Osteocyte (in vitro differentiated cells): ENCODE results near the gene BABAM2. TPM values are rescaled to one million over a fixed set of nuclear protein-coding genes. Genes with fewer than 3 reads are reported as not detected.
"Not testable (repeated sequence)": the region's sequence is repeated elsewhere in the genome, so short reads cannot be mapped to it uniquely, and the experiment has no call there.

ENCODE experiments used
- DNase-seq: peaks from one replicate; pipeline ENCODE4 v3.0.0; 2021; ENCODE audit warnings: mixed read lengths; ENCODE audit not compliant: unreplicated experiment; ENCODE audit errors: extremely low spot score
- H3K27ac Mint-ChIP-seq: one replicate; pipeline ENCODE4 v1.8.0; 2021; ENCODE audit warnings: mild to moderate bottlenecking, mixed read lengths; ENCODE audit not compliant: unreplicated experiment
- H3K27me3 Mint-ChIP-seq: one replicate; pipeline ENCODE4 v1.8.0; 2021; ENCODE audit warnings: mixed read lengths; ENCODE audit not compliant: unreplicated experiment
- H3K36me3 Mint-ChIP-seq: one replicate; pipeline ENCODE4 v1.8.0; 2021; ENCODE audit warnings: mixed read lengths; ENCODE audit not compliant: unreplicated experiment
- H3K4me1 Mint-ChIP-seq: one replicate; pipeline ENCODE4 v1.8.0; 2021; ENCODE audit warnings: mixed read lengths; ENCODE audit not compliant: unreplicated experiment
- H3K4me3 Mint-ChIP-seq: one replicate; pipeline ENCODE4 v1.8.0; 2021; ENCODE audit warnings: mild to moderate bottlenecking, moderate library complexity, mixed read lengths; ENCODE audit not compliant: unreplicated experiment
- H3K9me3 Mint-ChIP-seq: one replicate; pipeline ENCODE4 v1.8.0; 2021; ENCODE audit warnings: mixed read lengths; ENCODE audit not compliant: unreplicated experiment
- total RNA-seq: library from RNA; stranded (reverse); gene quantifications from 2 replicates; pipeline ENCODE4 v1.2.1, GENCODE V29; 2021
- TF ChIP-seq, protein P1 (sequence below): fragments of 200-600 bp; sonication (generic); IDR thresholded peaks from 2 replicates; pipeline ENCODE4 v1.5.0; 2021; ENCODE audit warnings: antibody characterized with exemption, mild to moderate bottlenecking, moderate library complexity

BABAM2 gene
- total RNA-seq, 1 donor from 2014 or later, result 43.6 TPM

- Mint-ChIP-seq H3K36me3 (no peaks in the 10 kb centered on the region), H3K9me3 (no peaks in the 10 kb centered on the region), H3K4me3 (no peak overlapping the region), H3K27me3 (no peaks in the 10 kb centered on the region), H3K27ac (peak overlapping the region; percentile 31), H3K4me1 (peaks cover 28% of the 10 kb centered on the region)
- TF ChIP-seq, protein P1, sequence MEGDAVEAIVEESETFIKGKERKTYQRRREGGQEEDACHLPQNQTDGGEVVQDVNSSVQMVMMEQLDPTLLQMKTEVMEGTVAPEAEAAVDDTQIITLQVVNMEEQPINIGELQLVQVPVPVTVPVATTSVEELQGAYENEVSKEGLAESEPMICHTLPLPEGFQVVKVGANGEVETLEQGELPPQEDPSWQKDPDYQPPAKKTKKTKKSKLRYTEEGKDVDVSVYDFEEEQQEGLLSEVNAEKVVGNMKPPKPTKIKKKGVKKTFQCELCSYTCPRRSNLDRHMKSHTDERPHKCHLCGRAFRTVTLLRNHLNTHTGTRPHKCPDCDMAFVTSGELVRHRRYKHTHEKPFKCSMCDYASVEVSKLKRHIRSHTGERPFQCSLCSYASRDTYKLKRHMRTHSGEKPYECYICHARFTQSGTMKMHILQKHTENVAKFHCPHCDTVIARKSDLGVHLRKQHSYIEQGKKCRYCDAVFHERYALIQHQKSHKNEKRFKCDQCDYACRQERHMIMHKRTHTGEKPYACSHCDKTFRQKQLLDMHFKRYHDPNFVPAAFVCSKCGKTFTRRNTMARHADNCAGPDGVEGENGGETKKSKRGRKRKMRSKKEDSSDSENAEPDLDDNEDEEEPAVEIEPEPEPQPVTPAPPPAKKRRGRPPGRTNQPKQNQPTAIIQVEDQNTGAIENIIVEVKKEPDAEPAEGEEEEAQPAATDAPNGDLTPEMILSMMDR, result no peak
- no peak for DNase-seq
These were observed 213.1 kb downstream of the BABAM2 start for GRCh38 chr2:28103611-28104010.

DNA sequence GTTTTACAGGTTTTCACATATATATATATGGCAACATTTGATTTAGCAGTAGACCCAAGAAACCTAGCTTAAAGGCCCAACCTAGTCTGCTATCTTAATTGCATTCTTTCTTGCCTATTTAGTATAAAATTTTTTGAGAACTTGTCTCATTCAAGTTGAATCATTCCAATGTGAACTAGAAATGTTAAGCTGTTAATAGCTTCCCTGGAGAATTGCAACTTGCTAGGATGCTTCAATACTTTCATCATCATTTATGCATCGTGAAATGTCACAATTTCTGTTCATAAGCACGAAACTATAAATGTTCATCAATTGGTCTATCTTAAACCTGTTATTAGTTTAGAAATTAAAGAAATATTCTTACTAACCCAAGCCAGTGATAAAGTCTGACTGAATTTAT is 217.6 kb downstream of the BABAM2 start:
- TF ChIP-seq, protein P1, result no peak

DNA sequence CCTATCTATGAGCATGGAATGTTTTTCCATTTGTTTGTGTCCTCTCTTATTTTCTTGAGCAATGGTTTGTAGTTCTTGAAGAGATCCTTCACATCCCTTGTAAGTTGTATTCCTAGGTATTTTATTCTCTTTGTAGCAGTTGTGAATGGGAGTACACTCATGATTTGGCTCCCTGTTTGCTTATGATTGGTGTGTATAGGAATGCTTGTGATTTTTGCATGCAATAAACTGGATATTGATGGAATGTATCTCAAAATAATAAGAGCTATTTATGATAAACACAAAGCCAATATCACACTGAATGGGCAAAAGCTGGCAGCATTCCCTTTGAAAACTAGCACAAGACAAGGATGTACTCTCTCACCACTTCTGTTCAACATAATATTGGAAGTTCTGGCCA is 223.2 kb downstream of the BABAM2 start:
- H3K4me1 Mint-ChIP-seq, H3K27ac Mint-ChIP-seq, H3K4me3 Mint-ChIP-seq, H3K36me3 Mint-ChIP-seq, DNase-seq, H3K9me3 Mint-ChIP-seq, H3K27me3 Mint-ChIP-seq: not testable (repeated sequence)

More for the DNA sequence above, 217.6 kb downstream of the BABAM2 start:
- H3K4me1 Mint-ChIP-seq, result peaks cover 5% of the 10 kb centered on the region
- H3K9me3 Mint-ChIP-seq, result no peaks in the 10 kb centered on the region
- no peaks in the 10 kb centered on the region for H3K36me3 Mint-ChIP-seq
- H3K27me3 Mint-ChIP-seq, result no peaks in the 10 kb centered on the region
- H3K4me3 Mint-ChIP-seq, result no peak overlapping the region
- H3K27ac Mint-ChIP-seq, result no peak overlapping the region
- no peak for DNase-seq

DNA sequence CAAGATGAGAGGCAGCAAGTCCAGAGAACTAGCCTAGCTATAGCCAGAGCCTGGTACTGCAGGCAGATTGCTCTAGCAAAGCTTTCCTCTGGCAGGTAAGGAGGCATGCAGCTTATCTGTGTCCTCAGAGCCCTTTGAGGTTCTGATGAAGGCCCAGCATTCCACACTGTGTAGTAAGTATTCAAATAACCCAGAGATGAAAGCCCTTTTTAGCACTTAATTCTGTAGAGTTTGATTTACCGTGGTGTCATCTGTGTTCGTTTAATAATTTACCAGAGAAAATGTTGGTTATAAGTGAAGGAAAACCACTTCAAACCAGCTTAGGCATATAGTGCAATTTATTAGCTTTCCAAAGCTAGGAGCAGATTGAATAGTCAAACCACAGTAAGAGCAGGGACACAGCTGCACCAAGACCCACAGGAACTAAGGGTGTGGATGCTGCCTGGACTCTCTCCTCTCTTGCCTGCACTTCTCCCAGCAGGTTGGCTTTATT is 226.6 kb downstream of the BABAM2 start:
- TF ChIP-seq, protein P1, result no peak
- no peak for DNase-seq
- Mint-ChIP-seq H3K36me3 (peaks cover 6% of the 10 kb centered on the region), H3K27me3 (no peaks in the 10 kb centered on the region), H3K4me3 (no peak overlapping the region), H3K9me3 (no peaks in the 10 kb centered on the region), H3K27ac (no peak overlapping the region), H3K4me1 (no peaks in the 10 kb centered on the region)

GRCh38 chr2:28119631-28120030 is 229.1 kb downstream of the BABAM2 start:
- no peaks in the 10 kb centered on the region for H3K27me3 Mint-ChIP-seq
- no peak for DNase-seq
- H3K9me3 Mint-ChIP-seq, result no peaks in the 10 kb centered on the region
- H3K27ac Mint-ChIP-seq, result no peak overlapping the region
- peaks cover 11% of the 10 kb centered on the region for H3K4me1 Mint-ChIP-seq
- H3K36me3 Mint-ChIP-seq, result peaks cover 6% of the 10 kb centered on the region
- TF ChIP-seq, protein P1, result no peak
- H3K4me3 Mint-ChIP-seq, result no peak overlapping the region
